GM04503 (cell line): ENCODE measurements around the gene GFOD2.

Experiments used
- DNase-seq: peaks from one replicate; pipeline ENCODE4 v3.0.0-alpha.2; 2012; ENCODE audit warnings: low read depth

The GFOD2 gene

GRCh38 chr16:67658849-67659674, 60.1 kb downstream of the GFOD2 start:
- DNase-seq: no peak

GRCh38 chr16:67657751-67658518, 61.2 kb downstream of the GFOD2 start:
- DNase-seq: no peak

GRCh38 chr16:67657017-67657608, 62.0 kb downstream of the GFOD2 start:
- DNase-seq: no peak

GRCh38 chr16:67656344-67657016, 62.6 kb downstream of the GFOD2 start:
- DNase-seq: no peak

- no peak for DNase-seq
These were observed 63.8 kb downstream of the GFOD2 start for GRCh38 chr16:67655363-67655762.

- DNase-seq: no peak
These were observed 64.7 kb downstream of the GFOD2 start for GRCh38 chr16:67654403-67654911.

GRCh38 chr16:67653789-67654402, 65.2 kb downstream of the GFOD2 start:
- DNase-seq: no peak

GRCh38 chr16:67653128-67653788, 65.9 kb downstream of the GFOD2 start:
- DNase-seq: no peak

- no peak for DNase-seq
These were observed 66.5 kb downstream of the GFOD2 start for GRCh38 chr16:67652578-67653127.

- no peak for DNase-seq
These were observed 67.3 kb downstream of the GFOD2 start for GRCh38 chr16:67651847-67652246.

- DNase-seq: no peak
These were observed 68.1 kb downstream of the GFOD2 start for GRCh38 chr16:67651039-67651438.

- DNase-seq: no peak
These were observed 69.1 kb downstream of the GFOD2 start for GRCh38 chr16:67650023-67650422.

GRCh38 chr16:67649494-67649931, 69.6 kb downstream of the GFOD2 start:
- DNase-seq: no peak

- no peak for DNase-seq
These were observed 70.2 kb downstream of the GFOD2 start for GRCh38 chr16:67648764-67649407.

GRCh38 chr16:67648088-67648763, 70.9 kb downstream of the GFOD2 start:
- DNase-seq: no peak

- DNase-seq: no peak
These were observed 71.4 kb downstream of the GFOD2 start for GRCh38 chr16:67647681-67648080.

GRCh38 chr16:67647111-67647651, 71.9 kb downstream of the GFOD2 start:
- no peak for DNase-seq

GRCh38 chr16:67645397-67646121, 73.6 kb downstream of the GFOD2 start:
- no peak for DNase-seq

- no peak for DNase-seq
These were observed 75.1 kb downstream of the GFOD2 start for GRCh38 chr16:67644038-67644437.
